Measurements from ENCODE around the gene TMEM101.
"Not testable (repeated sequence)": the region's sequence is repeated elsewhere in the genome, so short reads cannot be mapped to it uniquely, and the experiment has no call there.

TMEM101 gene

GRCh38 chr17:43971436-43971835 lies 43.3 kb downstream of the TMEM101 start:
- not testable (repeated sequence) for H3K27ac ChIP-seq (ENCODE audit: low read depth, low read length); H3K9me3 ChIP-seq (ENCODE audit: control insufficient read depth, insufficient read depth, low read length); H3K4me1 ChIP-seq (ENCODE audit: control insufficient read depth, insufficient read depth, low read length); H3K4me3 ChIP-seq (ENCODE audit: low read depth, low read length); H3K27me3 ChIP-seq (ENCODE audit: control insufficient read depth, insufficient read depth, low read length); H3K36me3 ChIP-seq (ENCODE audit: control insufficient read depth, insufficient read depth, low read length); H3K9ac ChIP-seq (ENCODE audit: low read depth, low read length)

- Histone ChIP-seq H3K27ac (ENCODE audit: low read depth, low read length) (no peak overlapping the region), H3K4me1 (ENCODE audit: control insufficient read depth, insufficient read depth, low read length) (no peaks in the 10 kb centered on the region), H3K27me3 (ENCODE audit: control insufficient read depth, insufficient read depth, low read length) (no peaks in the 10 kb centered on the region), H3K9me3 (ENCODE audit: control insufficient read depth, insufficient read depth, low read length) (no peaks in the 10 kb centered on the region), H3K36me3 (ENCODE audit: control insufficient read depth, insufficient read depth, low read length) (no peaks in the 10 kb centered on the region), H3K4me3 (ENCODE audit: low read depth, low read length) (no peak overlapping the region), H3K9ac (ENCODE audit: low read depth, low read length) (no peak overlapping the region)
Observed at GRCh38 chr17:43970366-43970765, 44.4 kb downstream of the TMEM101 start.

- H3K27ac ChIP-seq (ENCODE audit: low read depth, low read length) = no peak overlapping the region
- no peaks in the 10 kb centered on the region for H3K9me3 ChIP-seq (ENCODE audit: control insufficient read depth, insufficient read depth, low read length)
- H3K27me3 ChIP-seq (ENCODE audit: control insufficient read depth, insufficient read depth, low read length) = no peaks in the 10 kb centered on the region
- no peak overlapping the region for H3K4me3 ChIP-seq (ENCODE audit: low read depth, low read length)
- no peaks in the 10 kb centered on the region for H3K36me3 ChIP-seq (ENCODE audit: control insufficient read depth, insufficient read depth, low read length)
- no peak overlapping the region for H3K9ac ChIP-seq (ENCODE audit: low read depth, low read length)
- H3K4me1 ChIP-seq (ENCODE audit: control insufficient read depth, insufficient read depth, low read length) = no peaks in the 10 kb centered on the region
Observed at GRCh38 chr17:43967251-43967875, 47.4 kb downstream of the TMEM101 start.

- no peak overlapping the region for H3K9ac ChIP-seq (ENCODE audit: low read depth, low read length)
- H3K4me1 ChIP-seq (ENCODE audit: control insufficient read depth, insufficient read depth, low read length) = no peaks in the 10 kb centered on the region
- no peak overlapping the region for H3K27ac ChIP-seq (ENCODE audit: low read depth, low read length)
- H3K27me3 ChIP-seq (ENCODE audit: control insufficient read depth, insufficient read depth, low read length) = no peaks in the 10 kb centered on the region
- no peaks in the 10 kb centered on the region for H3K36me3 ChIP-seq (ENCODE audit: control insufficient read depth, insufficient read depth, low read length)
- H3K9me3 ChIP-seq (ENCODE audit: control insufficient read depth, insufficient read depth, low read length) = no peaks in the 10 kb centered on the region
- H3K4me3 ChIP-seq (ENCODE audit: low read depth, low read length) = no peak overlapping the region
Observed at GRCh38 chr17:43966276-43966675, 48.5 kb downstream of the TMEM101 start.

- no peaks in the 10 kb centered on the region for H3K36me3 ChIP-seq (ENCODE audit: control insufficient read depth, insufficient read depth, low read length)
- no peaks in the 10 kb centered on the region for H3K4me1 ChIP-seq (ENCODE audit: control insufficient read depth, insufficient read depth, low read length)
- H3K9me3 ChIP-seq (ENCODE audit: control insufficient read depth, insufficient read depth, low read length) = no peaks in the 10 kb centered on the region
- H3K4me3 ChIP-seq (ENCODE audit: low read depth, low read length) = no peak overlapping the region
- no peak overlapping the region for H3K27ac ChIP-seq (ENCODE audit: low read depth, low read length)
- H3K27me3 ChIP-seq (ENCODE audit: control insufficient read depth, insufficient read depth, low read length) = no peaks in the 10 kb centered on the region
- H3K9ac ChIP-seq (ENCODE audit: low read depth, low read length) = no peak overlapping the region
Observed at GRCh38 chr17:43962479-43962878, 52.3 kb downstream of the TMEM101 start.

- H3K9me3 ChIP-seq (ENCODE audit: control insufficient read depth, insufficient read depth, low read length) = no peaks in the 10 kb centered on the region
- no peak overlapping the region for H3K4me3 ChIP-seq (ENCODE audit: low read depth, low read length)
- no peak overlapping the region for H3K9ac ChIP-seq (ENCODE audit: low read depth, low read length)
- no peaks in the 10 kb centered on the region for H3K4me1 ChIP-seq (ENCODE audit: control insufficient read depth, insufficient read depth, low read length)
- H3K27me3 ChIP-seq (ENCODE audit: control insufficient read depth, insufficient read depth, low read length) = no peaks in the 10 kb centered on the region
- no peak overlapping the region for H3K27ac ChIP-seq (ENCODE audit: low read depth, low read length)
- H3K36me3 ChIP-seq (ENCODE audit: control insufficient read depth, insufficient read depth, low read length) = no peaks in the 10 kb centered on the region
Observed at GRCh38 chr17:43961954-43962353, 52.8 kb downstream of the TMEM101 start.

GRCh38 chr17:43961292-43961691 lies 53.5 kb downstream of the TMEM101 start:
- H3K9me3 ChIP-seq (ENCODE audit: control insufficient read depth, insufficient read depth, low read length); H3K27ac ChIP-seq (ENCODE audit: low read depth, low read length); H3K9ac ChIP-seq (ENCODE audit: low read depth, low read length); H3K36me3 ChIP-seq (ENCODE audit: control insufficient read depth, insufficient read depth, low read length); H3K4me3 ChIP-seq (ENCODE audit: low read depth, low read length); H3K27me3 ChIP-seq (ENCODE audit: control insufficient read depth, insufficient read depth, low read length); H3K4me1 ChIP-seq (ENCODE audit: control insufficient read depth, insufficient read depth, low read length): not testable (repeated sequence)
